Trophoblast cell (in vitro differentiated cells and primary cell): ENCODE measurements around the gene NAT16.
A peak's percentile ranks its signal among the peaks of the same experiment; 100 is the strongest.
"Not testable (repeated sequence)": the region's sequence is repeated elsewhere in the genome, so short reads cannot be mapped to it uniquely, and the experiment has no call there.

Source experiments
- DNase-seq, 2 donors: peaks; one replicate each; pipeline ENCODE4 v3.0.0-alpha.2; 2016
- H2AFZ ChIP-seq: 2 replicates; pipeline ENCODE4 v1.6.1; 2013; ENCODE audit warnings: low read length, moderate library complexity, mild to moderate bottlenecking; ENCODE audit not compliant: insufficient read depth, poor library complexity
- H2AK5ac ChIP-seq: 2 replicates; pipeline ENCODE4 v1.6.1; 2013; ENCODE audit warnings: mild to moderate bottlenecking, low read length
- H2BK120ac ChIP-seq: 2 replicates; pipeline ENCODE4 v1.6.1; 2013; ENCODE audit warnings: low read length, mild to moderate bottlenecking, moderate library complexity; ENCODE audit not compliant: insufficient read depth, poor library complexity
- H2BK12ac ChIP-seq: 2 replicates; pipeline ENCODE4 v1.6.1; 2013; ENCODE audit warnings: mild to moderate bottlenecking, low read length, moderate library complexity
- H2BK5ac ChIP-seq: 2 replicates; pipeline ENCODE4 v1.6.1; 2013; ENCODE audit warnings: low read length, low read depth, moderate library complexity, mild to moderate bottlenecking; ENCODE audit not compliant: poor library complexity
- H3K14ac ChIP-seq: 2 replicates; pipeline ENCODE4 v1.6.1; 2013; ENCODE audit warnings: mild to moderate bottlenecking, low read length
- H3K18ac ChIP-seq: 2 replicates; pipeline ENCODE4 v1.6.1; 2013; ENCODE audit warnings: mild to moderate bottlenecking, low read length
- H3K23ac ChIP-seq: 2 replicates; pipeline ENCODE4 v1.6.1; 2013; ENCODE audit warnings: low read length
- H3K27ac ChIP-seq: 2 replicates; pipeline ENCODE4 v1.5.1; 2013; ENCODE audit warnings: low read depth, mild to moderate bottlenecking, inconsistent platforms, low read length, moderate library complexity
- H3K27me3 ChIP-seq: 2 replicates; pipeline ENCODE4 v1.6.1; 2013; ENCODE audit warnings: inconsistent platforms, mild to moderate bottlenecking, low read length, moderate library complexity; ENCODE audit not compliant: insufficient read depth
- H3K36me3 ChIP-seq, 2 experiments: 1 replicate in 1 of 2; 2 replicates in 1 of 2; pipeline ENCODE4 v1.6.1; 2013; ENCODE audit warnings: low read length in 2 of 2, mild to moderate bottlenecking in 2 of 2, moderate library complexity in 1 of 2; ENCODE audit not compliant: insufficient read depth in 2 of 2, control insufficient read depth in 1 of 2
- H3K4ac ChIP-seq: 2 replicates; pipeline ENCODE4 v1.6.1; 2013; ENCODE audit warnings: low read depth, mild to moderate bottlenecking, low read length, moderate library complexity
- H3K4me1 ChIP-seq, 2 experiments: 1 replicate in 1 of 2; 2 replicates in 1 of 2; pipeline ENCODE4 v1.6.1; 2013; ENCODE audit warnings: low read length in 2 of 2, mild to moderate bottlenecking in 2 of 2, moderate library complexity in 1 of 2; ENCODE audit not compliant: insufficient read depth in 2 of 2, control insufficient read depth in 1 of 2
- H3K4me2 ChIP-seq: 2 replicates; pipeline ENCODE4 v1.6.1; 2013; ENCODE audit warnings: inconsistent platforms, mild to moderate bottlenecking, low read length, moderate library complexity
- H3K4me3 ChIP-seq: 2 replicates; pipeline ENCODE4 v1.5.1; 2013; ENCODE audit warnings: mild to moderate bottlenecking, low read depth, low read length, inconsistent platforms
- H3K79me1 ChIP-seq: one replicate; pipeline ENCODE4 v1.6.1; 2013; ENCODE audit warnings: low read length
- H3K79me2 ChIP-seq: 2 replicates; pipeline ENCODE4 v1.6.1; 2013; ENCODE audit warnings: low read length, mild to moderate bottlenecking; ENCODE audit not compliant: control insufficient read depth, insufficient read depth, poor library complexity
- H3K9ac ChIP-seq: 2 replicates; pipeline ENCODE4 v1.6.1; 2013; ENCODE audit warnings: mild to moderate bottlenecking, low read length
- H3K9me3 ChIP-seq: 2 replicates; pipeline ENCODE4 v1.6.1; 2013; ENCODE audit warnings: low read depth, mild to moderate bottlenecking, control low read depth, inconsistent platforms, low read length; ENCODE audit not compliant: insufficient read depth
- H4K12ac ChIP-seq: 2 replicates; pipeline ENCODE4 v1.6.1; 2013; ENCODE audit warnings: low read depth, mild to moderate bottlenecking, low read length, moderate library complexity
- H4K8ac ChIP-seq: 2 replicates; pipeline ENCODE4 v1.6.1; 2013; ENCODE audit warnings: low read depth, mild to moderate bottlenecking, low read length, moderate library complexity
- H4K91ac ChIP-seq: one replicate; pipeline ENCODE4 v1.6.1; 2013; ENCODE audit warnings: low read depth, mild to moderate bottlenecking, low read length, moderate library complexity
- WGBS: extraction: QIAGEN DNeasy Blood & Tissue Kit; methylation state at CpG from one replicate; pipeline ENCODE4 v1.1.7; 2013; ENCODE audit warnings: missing lambda C conversion rate; ENCODE audit not compliant: insufficient read length, insufficient coverage; ENCODE audit errors: extremely low coverage; 5-methylcytosine and 5-hydroxymethylcytosine counted together

Gene NAT16

DNA sequence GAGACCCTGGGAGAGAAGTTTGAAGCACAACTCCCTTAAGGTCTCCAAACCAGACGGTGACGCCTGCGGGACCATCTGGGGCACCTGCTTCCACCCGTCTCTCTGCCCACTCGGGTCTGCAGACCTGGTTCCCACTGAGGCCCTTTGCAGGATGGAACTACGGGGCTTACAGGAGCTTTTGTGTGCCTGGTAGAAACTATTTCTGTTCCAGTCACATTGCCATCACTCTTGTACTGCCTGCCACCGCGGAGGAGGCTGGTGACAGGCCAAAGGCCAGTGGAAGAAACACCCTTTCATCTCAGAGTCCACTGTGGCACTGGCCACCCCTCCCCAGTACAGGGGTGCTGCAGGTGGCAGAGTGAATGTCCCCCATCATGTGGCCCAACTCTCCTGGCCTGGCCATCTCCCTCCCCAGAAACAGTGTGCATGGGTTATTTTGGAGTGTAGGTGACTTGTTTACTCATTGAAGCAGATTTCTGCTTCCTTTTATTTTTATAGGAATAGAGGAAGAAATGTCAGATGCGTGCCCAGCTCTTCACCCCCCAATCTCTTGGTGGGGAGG lies 42.4 kb downstream of the NAT16 start:
- Histone ChIP-seq H3K79me2 (no peaks in the 10 kb centered on the region), H3K9me3 (peaks cover 3% of the 10 kb centered on the region), H2BK120ac (peak overlapping the region; percentile 74), H3K4me3 (no peak overlapping the region), H2BK5ac (peak overlapping the region; percentile 43), H3K14ac (no peak overlapping the region), H3K27ac (no peak overlapping the region), H4K91ac (peak overlapping the region; percentile 58), H3K4me2 (peak overlapping the region; percentile 81), H3K4ac (no peak overlapping the region), H3K23ac (no peak overlapping the region), H4K12ac (no peak overlapping the region), H3K79me1 (peaks cover 6% of the 10 kb centered on the region), H3K18ac (peak overlapping the region; percentile 62), H3K27me3 (no peaks in the 10 kb centered on the region), H3K9ac (no peak overlapping the region), H2AFZ (no peak overlapping the region), H2BK12ac (peak overlapping the region; percentile 90), H3K36me3 (peaks cover 21 to 25% of the 10 kb centered on the region in 2 experiments), H2AK5ac (peak overlapping the region; percentile 97), H3K4me1 (peaks cover 7 to 10% of the 10 kb centered on the region in 2 experiments), H4K8ac (peak overlapping the region; percentile 62)
- peak; percentile 66 to 69 for DNase-seq
- no CpG with 5 or more reads among the region's 9 CpGs for WGBS

- no peak overlapping the region for H4K8ac ChIP-seq
- DNase-seq = peak; percentile 56 to 61
- no peak overlapping the region for H4K91ac ChIP-seq
- H3K79me2 ChIP-seq = no peaks in the 10 kb centered on the region
- H4K12ac ChIP-seq = no peak overlapping the region
- H3K4me3 ChIP-seq = no peak overlapping the region
- peaks cover 0 to 5% of the 10 kb centered on the region in 2 experiments for H3K4me1 ChIP-seq
- no peaks in the 10 kb centered on the region for H3K27me3 ChIP-seq
- no peak overlapping the region for H3K18ac ChIP-seq
- peaks cover 34 to 35% of the 10 kb centered on the region in 2 experiments for H3K36me3 ChIP-seq
- H2BK120ac ChIP-seq = no peak overlapping the region
- H3K9me3 ChIP-seq = peaks cover 3% of the 10 kb centered on the region
- WGBS = no CpG with 5 or more reads among the region's 6 CpGs
- no peak overlapping the region for H3K9ac ChIP-seq
- no peak overlapping the region for H2AK5ac ChIP-seq
- no peak overlapping the region for H3K27ac ChIP-seq
- H3K14ac ChIP-seq = no peak overlapping the region
- no peak overlapping the region for H3K4me2 ChIP-seq
- no peak overlapping the region for H2BK12ac ChIP-seq
- H3K79me1 ChIP-seq = peaks cover 2% of the 10 kb centered on the region
- H3K4ac ChIP-seq = no peak overlapping the region
- H2AFZ ChIP-seq = no peak overlapping the region
- no peak overlapping the region for H2BK5ac ChIP-seq
- no peak overlapping the region for H3K23ac ChIP-seq
Measured at GRCh38 chr7:101134399-101134980, 45.6 kb downstream of the NAT16 start.

DNA sequence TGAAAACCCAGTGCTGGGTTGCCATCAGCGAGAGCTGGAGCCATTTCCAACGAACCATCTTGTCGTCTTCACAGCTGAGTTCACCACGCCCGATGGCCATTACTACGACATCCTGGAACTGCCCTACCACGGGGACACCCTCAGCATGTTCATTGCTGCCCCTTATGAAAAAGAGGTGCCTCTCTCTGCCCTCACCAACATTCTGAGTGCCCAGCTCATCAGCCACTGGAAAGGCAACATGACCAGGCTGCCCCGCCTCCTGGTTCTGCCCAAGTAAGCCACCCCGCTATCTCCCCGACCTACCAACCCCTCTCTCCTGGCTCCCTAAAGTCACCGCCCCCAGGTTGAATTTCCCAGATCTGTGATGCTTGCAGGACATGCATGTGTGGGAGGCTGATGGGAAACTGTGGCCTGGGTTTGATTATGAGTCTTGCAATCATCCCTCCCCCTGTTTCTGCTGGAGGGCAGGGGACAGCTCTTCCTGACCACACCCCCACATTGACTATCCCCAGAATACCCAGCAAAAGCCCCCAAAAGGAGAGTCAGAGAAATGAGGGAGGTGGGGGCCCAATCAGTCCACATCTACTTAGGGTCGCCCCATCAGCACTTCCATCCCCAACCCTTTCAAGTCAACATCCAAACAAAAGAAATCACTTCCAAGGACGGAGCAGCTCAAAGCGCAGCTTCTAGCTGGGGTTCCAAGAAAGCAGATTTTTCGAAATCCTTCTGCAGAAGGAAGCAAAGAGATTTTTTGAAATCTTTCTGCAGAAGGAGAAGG lies 46.3 kb downstream of the NAT16 start:
- Histone ChIP-seq H3K79me1 (peaks cover 2% of the 10 kb centered on the region), H3K4me1 (peaks cover 0 to 5% of the 10 kb centered on the region in 2 experiments), H3K4ac (no peak overlapping the region), H2AFZ (no peak overlapping the region), H2BK5ac (no peak overlapping the region), H2AK5ac (no peak overlapping the region), H4K91ac (no peak overlapping the region), H4K12ac (no peak overlapping the region), H3K79me2 (no peaks in the 10 kb centered on the region), H3K4me3 (no peak overlapping the region), H3K27me3 (no peaks in the 10 kb centered on the region), H4K8ac (no peak overlapping the region), H3K18ac (no peak overlapping the region), H3K9ac (no peak overlapping the region), H3K27ac (no peak overlapping the region), H3K4me2 (no peak overlapping the region), H3K14ac (no peak overlapping the region), H3K36me3 (peaks cover 34 to 35% of the 10 kb centered on the region in 2 experiments), H2BK12ac (no peak overlapping the region), H2BK120ac (no peak overlapping the region), H3K23ac (no peak overlapping the region), H3K9me3 (peaks cover 3% of the 10 kb centered on the region)
- peak; percentile 45 to 61 for DNase-seq
- no CpG with 5 or more reads among the region's 15 CpGs for WGBS

- WGBS = no CpG with 5 or more reads among the region's 18 CpGs
- peaks cover 3 to 11% of the 10 kb centered on the region in 2 experiments for H3K4me1 ChIP-seq
- H2BK5ac ChIP-seq, H2BK120ac ChIP-seq, H4K12ac ChIP-seq, H3K27ac ChIP-seq, H3K4me3 ChIP-seq, H3K27me3 ChIP-seq, H4K91ac ChIP-seq, H2BK12ac ChIP-seq, H3K79me2 ChIP-seq, H3K4me2 ChIP-seq, H3K79me1 ChIP-seq, H3K18ac ChIP-seq, H2AK5ac ChIP-seq, H2AFZ ChIP-seq, H3K9me3 ChIP-seq, H3K14ac ChIP-seq, H3K4ac ChIP-seq, H3K9ac ChIP-seq, H3K23ac ChIP-seq, H4K8ac ChIP-seq: not testable (repeated sequence)
- peak; percentile 60 to 61 for DNase-seq
- H3K36me3 ChIP-seq = peaks cover 34 to 35% of the 10 kb centered on the region in 2 experiments
Measured at GRCh38 chr7:101132626-101133600, 47.2 kb downstream of the NAT16 start.
